Measurements from ENCODE around the gene CYP4F3. TPM values are rescaled to one million over a fixed set of nuclear protein-coding genes. Genes with fewer than 3 reads are reported as not detected.
A peak's percentile ranks its signal among the peaks of the same experiment; 100 is the strongest.

CYP4F3 gene
- total RNA-seq, 1 donor from 2014 or later: 2.9 TPM

DNA sequence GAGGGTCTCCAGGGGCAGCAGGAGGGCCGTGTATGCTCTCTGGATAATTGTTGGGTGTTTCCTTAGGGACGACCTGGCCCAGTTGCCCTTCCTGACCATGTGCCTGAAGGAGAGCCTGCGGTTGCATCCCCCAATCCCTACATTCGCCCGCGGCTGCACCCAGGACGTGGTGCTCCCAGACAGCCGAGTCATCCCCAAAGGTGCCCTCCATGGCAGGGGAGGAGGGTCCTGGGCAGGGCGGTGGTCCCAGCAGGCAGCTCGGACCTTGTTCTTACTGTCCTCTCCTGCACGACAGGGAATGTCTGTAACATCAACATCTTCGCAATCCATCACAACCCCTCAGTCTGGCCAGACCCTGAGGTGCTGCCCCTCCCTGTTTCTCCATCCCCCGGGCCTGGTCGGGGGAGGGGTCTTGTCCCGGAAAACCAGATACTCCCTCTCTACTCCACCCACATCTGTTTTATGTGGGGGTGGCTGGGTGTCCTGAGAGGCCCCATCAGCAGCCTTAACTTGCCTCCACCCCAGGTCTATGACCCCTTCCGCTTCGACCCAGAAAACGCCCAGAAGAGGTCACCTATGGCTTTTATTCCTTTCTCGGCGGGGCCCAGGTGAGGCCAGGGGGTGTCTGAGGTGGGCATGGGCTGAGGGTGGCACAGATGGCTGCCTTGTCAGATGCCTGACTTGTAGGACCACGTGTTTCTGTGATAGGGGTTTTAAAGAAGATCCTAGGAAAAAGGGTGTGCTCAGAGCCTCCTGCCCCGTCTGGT, 12.3 kb upstream of the CYP4F3 start:
- no peak for FAIRE-seq
- Histone ChIP-seq H3K4me3 (ENCODE audit: low read depth, low read length) (no peak overlapping the region), H3K36me3 (ENCODE audit: control insufficient read depth, insufficient read depth, low read length) (no peaks in the 10 kb centered on the region), H3K27me3 (ENCODE audit: control insufficient read depth, insufficient read depth, low read length) (no peaks in the 10 kb centered on the region)
- TF ChIP-seq, protein P1, sequence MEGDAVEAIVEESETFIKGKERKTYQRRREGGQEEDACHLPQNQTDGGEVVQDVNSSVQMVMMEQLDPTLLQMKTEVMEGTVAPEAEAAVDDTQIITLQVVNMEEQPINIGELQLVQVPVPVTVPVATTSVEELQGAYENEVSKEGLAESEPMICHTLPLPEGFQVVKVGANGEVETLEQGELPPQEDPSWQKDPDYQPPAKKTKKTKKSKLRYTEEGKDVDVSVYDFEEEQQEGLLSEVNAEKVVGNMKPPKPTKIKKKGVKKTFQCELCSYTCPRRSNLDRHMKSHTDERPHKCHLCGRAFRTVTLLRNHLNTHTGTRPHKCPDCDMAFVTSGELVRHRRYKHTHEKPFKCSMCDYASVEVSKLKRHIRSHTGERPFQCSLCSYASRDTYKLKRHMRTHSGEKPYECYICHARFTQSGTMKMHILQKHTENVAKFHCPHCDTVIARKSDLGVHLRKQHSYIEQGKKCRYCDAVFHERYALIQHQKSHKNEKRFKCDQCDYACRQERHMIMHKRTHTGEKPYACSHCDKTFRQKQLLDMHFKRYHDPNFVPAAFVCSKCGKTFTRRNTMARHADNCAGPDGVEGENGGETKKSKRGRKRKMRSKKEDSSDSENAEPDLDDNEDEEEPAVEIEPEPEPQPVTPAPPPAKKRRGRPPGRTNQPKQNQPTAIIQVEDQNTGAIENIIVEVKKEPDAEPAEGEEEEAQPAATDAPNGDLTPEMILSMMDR (IDR thresholded peaks at IDR 0.05; ENCODE audit: insufficient read depth, low read length, severe bottlenecking): no peak
- no peak for DNase-seq (ENCODE audit: low read depth)

DNA sequence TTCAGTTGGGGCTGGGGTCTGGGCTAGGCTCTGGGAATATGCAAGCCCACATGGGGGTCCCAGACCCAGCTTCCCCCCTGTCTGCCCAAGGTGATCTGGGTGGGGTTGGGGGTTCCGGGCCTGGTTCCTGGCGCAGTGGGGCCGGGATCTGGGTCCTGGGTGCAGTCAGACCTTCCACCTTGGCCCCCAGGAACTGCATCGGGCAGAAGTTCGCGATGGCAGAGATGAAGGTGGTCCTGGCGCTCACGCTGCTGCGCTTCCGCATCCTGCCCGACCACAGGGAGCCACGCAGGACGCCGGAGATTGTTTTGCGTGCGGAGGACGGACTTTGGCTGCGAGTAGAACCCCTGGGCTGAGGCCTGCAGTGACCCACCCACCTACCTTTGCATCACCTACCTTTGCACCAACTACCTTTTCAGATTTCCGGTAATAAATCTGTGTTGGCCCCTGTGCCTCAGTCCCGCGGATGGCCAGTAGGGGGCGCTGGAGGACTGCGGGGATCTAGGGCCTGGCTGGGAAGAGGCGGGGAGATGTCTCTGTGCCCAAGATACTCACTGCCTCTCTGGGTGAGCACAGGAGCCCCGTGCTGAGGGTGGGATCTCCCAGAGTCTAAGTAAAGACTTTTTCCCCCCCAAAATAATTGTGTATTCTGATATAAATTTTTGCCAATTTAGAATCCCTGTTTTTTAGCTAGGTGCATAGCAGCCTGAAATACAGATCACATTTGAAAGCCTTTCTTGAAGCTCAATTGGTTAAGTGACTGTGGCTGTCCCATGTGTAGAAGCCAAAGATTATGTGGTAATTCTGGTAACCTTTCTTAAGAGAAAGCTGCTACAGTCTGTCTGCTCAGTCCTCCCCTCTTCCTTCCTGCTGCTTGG, 11.5 kb upstream of the CYP4F3 start:
- Histone ChIP-seq H3K36me3 (ENCODE audit: control insufficient read depth, insufficient read depth, low read length) (no peaks in the 10 kb centered on the region), H3K4me3 (ENCODE audit: low read depth, low read length) (no peak overlapping the region), H3K27me3 (ENCODE audit: control insufficient read depth, insufficient read depth, low read length) (no peaks in the 10 kb centered on the region)
- DNase-seq (ENCODE audit: low read depth) (peak; percentile 45), FAIRE-seq (no peak)
- TF ChIP-seq, protein P1 (IDR thresholded peaks at IDR 0.05; ENCODE audit: insufficient read depth, low read length, severe bottlenecking): peak; percentile 91

DNA sequence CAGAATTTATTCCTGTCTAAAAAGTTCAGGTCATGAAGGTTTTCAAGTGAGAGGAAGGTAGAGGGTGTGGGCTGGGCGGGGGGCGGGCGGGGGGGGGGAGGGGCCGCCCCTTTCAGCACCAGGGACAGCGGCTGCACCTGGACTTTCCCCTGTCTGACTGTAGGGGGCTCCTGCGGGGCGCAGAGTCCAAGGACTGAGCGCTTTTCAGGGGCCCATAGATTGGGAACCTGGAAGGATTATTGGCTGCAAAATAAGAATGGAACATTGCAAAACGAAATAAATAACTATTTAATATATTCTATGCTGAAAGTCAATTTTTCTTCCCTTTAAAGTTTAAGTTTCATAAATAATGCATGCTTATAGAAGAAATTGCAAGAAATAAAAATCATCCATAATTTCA, 8.9 kb upstream of the CYP4F3 start:
- DNase-seq (ENCODE audit: low read depth) (no peak), FAIRE-seq (no peak)
- H3K36me3 ChIP-seq (ENCODE audit: control insufficient read depth, insufficient read depth, low read length): no peaks in the 10 kb centered on the region

DNA sequence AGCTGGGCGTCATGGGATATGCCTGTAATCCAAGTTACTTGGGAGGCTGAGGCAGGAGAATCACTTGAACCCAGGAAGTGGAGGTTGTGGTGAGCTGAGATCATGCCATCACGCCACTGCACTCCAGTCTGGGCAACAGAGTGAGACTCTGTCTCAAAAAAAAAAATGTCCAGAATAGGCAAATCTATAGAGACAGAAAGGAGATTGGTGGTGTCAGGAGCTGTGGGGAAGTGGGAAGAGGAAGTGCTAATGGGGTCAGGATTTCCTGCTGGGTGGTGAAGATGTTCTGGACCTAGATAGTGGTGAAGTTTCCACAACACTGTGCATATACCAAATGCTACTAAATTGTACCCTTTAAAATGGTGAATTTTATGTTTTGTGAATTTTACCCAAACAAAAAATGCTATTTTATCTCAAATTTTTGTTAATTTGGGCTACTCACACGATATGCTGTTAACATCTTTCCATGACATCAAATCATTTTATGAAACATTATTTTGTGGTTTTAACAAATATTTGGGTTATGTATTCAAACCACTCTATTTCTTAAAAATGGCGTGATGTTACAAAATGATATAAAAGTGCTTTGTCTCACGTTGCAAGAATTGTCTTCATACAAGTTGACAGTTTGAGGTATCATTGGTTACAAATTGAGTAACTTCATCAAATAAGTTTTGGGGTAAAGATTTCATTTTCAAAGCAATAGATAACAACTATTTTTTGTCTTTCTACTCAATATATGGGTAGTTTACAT, 7.4 kb upstream of the CYP4F3 start:
- FAIRE-seq: no peak
- no peaks in the 10 kb centered on the region for H3K27me3 ChIP-seq (ENCODE audit: control insufficient read depth, insufficient read depth, low read length)
- TF ChIP-seq, protein P1 (IDR thresholded peaks at IDR 0.05; ENCODE audit: insufficient read depth, low read length, severe bottlenecking): no peak
- DNase-seq (ENCODE audit: low read depth): no peak
- no peaks in the 10 kb centered on the region for H3K36me3 ChIP-seq (ENCODE audit: control insufficient read depth, insufficient read depth, low read length)
- no peak overlapping the region for H3K4me3 ChIP-seq (ENCODE audit: low read depth, low read length)

More for the DNA sequence above, 8.9 kb upstream of the CYP4F3 start:
- TF ChIP-seq, protein P1 (IDR thresholded peaks at IDR 0.05; ENCODE audit: insufficient read depth, low read length, severe bottlenecking): peak; percentile 51
- Histone ChIP-seq H3K4me3 (ENCODE audit: low read depth, low read length) (no peak overlapping the region), H3K27me3 (ENCODE audit: control insufficient read depth, insufficient read depth, low read length) (no peaks in the 10 kb centered on the region)

DNA sequence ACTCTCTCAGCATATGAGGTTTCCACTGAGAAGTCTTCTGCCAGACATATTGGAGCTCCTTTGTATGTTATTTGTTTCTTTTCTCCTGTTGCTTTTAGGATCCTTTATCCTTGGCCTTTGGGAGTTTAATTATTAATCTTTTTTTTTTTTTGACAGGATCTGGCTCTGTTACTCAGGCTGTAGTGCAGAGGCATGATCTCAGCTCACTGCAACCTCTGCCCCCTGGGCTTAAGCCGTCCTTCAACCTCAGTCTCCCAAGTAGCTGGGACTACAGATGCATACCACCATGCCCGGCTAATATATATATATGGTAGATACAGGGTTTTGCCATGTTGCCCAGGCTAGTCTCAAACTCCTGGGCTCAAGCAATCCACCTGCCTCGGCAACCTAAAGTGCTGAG, 6.6 kb upstream of the CYP4F3 start:
- TF ChIP-seq, protein P1 (IDR thresholded peaks at IDR 0.05; ENCODE audit: insufficient read depth, low read length, severe bottlenecking): no peak
- Histone ChIP-seq H3K36me3 (ENCODE audit: control insufficient read depth, insufficient read depth, low read length) (no peaks in the 10 kb centered on the region), H3K27me3 (ENCODE audit: control insufficient read depth, insufficient read depth, low read length) (no peaks in the 10 kb centered on the region), H3K4me3 (ENCODE audit: low read depth, low read length) (no peak overlapping the region)
- FAIRE-seq (no peak), DNase-seq (ENCODE audit: low read depth) (no peak)
